Amygdala (tissue), 56 donors: ENCODE measurements around the gene TRAPPC6A.

Experiments
- DNase-seq, 56 donors: peaks; one replicate each; lab custom pipeline; 2025; lab: John Stamatoyannopoulos, UW

The TRAPPC6A gene

DNA sequence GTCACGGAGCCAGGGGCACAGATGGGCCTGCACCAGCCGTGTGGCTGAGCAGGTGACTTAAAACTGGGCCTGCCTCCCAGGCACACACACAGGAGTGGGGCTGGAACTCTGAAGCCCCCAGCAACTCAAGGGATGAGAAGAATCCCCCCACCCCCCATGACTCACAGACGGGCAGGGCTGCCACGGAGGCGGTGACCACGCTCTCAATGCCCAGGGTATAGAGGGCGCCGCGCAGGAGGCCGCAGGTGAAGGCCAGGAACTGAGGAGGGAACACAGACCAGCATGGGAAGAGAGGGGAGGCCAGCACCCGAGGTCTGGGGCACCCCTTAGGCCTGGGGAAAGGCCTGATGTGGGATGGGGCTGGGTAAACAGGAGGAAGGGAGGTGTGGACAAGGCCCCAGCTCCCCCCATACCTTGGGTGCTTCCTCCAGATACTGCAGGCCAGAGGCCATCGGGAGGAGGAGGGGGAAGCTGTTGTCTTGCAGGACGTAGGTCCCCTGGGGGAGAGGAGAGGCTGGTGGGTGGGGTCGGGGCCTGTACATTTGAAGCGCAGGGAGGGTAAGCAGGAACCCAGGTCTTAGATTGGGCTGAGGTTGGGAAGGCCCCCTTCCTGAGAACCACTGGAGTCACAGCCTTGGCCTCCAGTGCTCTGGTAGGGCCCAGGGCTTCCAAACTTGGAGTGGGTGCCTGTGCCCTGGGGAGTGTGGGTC, 14.1 kb downstream of the TRAPPC6A start:
- DNase-seq, result no peak

DNA sequence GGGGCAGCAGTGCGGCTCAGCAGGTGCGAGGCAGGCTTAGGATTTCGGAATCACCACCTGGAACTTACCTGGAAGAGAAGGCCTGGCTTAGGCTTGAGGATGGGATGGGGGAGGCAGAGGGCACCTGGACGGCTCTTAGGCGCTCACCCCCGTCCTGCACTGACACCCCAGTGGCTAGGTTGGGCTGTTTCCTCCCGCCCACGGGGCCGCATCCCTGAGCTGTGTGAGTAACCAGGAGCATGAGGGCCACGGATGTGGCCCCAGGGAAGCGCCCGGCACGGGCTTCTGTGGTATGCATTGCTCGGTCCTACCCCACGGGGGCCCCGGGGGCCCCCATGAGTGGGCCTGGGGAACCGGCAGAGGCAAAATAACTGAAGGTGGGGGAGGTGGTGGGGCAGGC, 14.9 kb downstream of the TRAPPC6A start:
- DNase-seq, result no peak

DNA sequence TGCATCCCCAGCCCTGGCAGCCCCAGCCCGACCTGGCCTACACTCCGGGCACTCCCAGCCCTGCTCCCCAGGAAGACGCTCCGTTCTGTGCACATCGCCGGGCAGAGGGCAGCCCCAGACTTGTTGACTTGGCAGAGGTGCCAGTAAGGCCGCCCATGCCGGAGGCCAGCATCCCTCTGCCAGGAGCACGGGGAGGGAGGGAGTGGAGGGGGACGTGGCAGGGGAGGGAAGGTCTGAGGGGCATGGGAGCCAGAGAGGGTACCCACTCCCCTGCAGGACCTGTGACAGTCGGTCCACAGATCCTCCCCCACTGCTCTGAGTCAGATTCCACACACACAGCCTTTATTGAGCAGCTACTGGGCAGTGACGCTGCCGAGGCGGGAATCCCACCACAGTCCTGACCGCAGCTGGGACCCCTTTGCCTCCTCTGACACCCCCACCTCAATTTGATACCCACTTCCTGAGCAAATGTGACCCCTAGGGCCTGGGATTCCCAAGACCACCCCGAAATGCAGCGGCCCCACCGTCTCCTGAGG, 15.4 kb downstream of the TRAPPC6A start:
- no peak for DNase-seq

DNA sequence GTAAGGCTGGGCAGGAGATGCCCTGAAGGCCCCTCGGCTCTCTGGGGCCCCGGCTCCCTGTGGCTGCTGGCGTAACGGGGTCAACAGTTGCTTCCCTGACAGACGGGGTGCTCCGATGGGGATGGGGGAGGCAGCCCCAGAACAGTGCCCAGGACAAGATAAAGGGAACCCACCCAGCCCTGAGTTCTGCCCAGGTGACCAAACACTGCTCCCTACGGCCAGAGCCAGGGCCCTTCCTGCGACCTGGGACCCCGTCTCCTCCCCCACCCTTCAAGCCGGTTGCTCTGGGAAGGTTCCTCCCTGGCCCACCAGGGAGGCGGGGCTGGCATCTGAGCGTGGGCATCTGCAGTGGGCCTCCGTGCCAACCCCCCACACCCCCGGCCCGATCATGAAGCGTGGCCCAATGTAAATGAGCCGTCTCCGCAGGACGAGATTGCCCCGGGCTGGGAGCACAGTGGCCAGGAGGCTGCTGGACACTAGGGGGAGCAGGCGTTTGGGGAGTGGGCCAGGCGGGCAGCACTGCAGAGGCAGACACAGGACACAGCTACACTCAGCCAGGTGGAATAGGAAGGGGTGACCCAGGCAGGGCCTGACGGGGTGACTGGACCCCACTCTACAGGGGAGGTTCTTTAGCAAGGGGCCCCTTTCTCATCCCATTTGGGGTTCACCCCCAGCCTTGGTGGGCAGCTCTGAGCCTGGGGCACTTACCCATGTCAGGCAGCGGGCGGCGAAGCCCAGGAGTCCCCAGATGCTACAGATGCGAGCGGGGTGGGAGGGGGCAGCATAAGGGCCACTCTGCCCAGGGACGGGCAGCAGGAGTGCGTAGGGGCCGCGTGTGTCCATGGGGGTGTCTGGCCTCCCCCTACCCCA, 16.1 kb downstream of the TRAPPC6A start:
- DNase-seq, result peak in 5 of 56 donors; percentile 4 to 32 (median 15)

DNA sequence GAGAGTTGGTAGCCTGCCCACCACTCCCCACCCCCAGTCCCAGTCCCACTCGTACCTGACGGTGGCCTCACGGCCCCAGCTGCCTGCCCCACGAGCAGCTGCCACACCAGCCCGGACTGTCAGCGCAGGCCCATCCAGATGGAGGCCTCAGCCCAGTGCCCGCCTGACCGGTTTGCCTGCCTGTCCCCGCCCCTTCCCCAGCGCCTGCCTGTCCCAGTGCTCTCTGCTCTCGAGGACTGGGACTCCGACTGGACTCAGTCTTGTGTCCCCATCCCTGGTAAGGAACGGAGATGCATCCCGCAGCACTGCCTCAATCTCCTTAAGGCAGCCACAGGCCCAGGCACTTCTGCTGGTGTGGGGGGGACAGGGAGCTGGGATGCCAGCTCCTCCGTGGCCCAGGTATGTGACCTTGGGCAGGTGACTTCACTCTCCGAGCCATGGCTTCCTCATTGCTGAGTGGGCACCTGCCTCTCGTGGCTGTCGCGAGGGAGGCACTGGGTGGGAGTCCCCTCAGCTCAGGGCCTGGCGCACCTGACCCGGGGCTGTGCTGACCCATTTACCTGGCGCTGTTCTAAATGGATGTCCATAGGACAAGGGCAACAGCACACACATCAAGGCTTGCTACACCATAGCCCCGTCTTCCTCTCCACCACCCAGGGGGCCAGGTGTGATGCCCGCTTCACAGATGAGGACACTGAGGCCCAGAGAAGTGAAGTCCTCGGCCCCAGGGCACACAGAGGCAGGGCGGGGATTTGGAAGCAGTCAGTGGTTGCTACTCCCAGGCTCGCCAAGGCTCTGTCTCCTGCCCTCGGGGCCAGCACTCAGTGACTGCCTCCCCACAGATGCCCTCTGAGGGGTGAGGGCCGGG, 16.9 kb downstream of the TRAPPC6A start, which contains the start of gene NKPD1:
TSS of gene NKPD1 (minus strand) at position 113 of the 868 bp plus-strand sequence. CDS start 832 bp downstream, outside the sequence.
- DNase-seq, result no peak

DNA sequence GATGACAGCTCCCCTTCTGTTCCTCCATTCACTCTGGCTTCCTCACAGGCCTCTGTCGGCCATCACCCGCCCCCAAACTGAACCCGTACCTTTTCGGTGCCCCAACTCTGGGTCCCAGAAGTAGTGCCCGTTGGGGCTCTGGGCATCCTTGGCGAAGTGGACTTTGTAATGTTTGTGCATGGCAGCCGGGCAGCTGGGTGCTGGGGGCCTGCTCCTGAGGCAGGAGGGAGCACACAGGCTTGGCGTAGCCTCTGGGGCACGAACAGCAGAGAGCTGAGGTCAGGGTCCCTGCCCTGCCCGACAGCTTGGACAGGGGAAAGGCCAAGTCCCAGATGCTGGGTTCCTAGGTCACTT, 18.1 kb downstream of the TRAPPC6A start:
- DNase-seq, result no peak

DNA sequence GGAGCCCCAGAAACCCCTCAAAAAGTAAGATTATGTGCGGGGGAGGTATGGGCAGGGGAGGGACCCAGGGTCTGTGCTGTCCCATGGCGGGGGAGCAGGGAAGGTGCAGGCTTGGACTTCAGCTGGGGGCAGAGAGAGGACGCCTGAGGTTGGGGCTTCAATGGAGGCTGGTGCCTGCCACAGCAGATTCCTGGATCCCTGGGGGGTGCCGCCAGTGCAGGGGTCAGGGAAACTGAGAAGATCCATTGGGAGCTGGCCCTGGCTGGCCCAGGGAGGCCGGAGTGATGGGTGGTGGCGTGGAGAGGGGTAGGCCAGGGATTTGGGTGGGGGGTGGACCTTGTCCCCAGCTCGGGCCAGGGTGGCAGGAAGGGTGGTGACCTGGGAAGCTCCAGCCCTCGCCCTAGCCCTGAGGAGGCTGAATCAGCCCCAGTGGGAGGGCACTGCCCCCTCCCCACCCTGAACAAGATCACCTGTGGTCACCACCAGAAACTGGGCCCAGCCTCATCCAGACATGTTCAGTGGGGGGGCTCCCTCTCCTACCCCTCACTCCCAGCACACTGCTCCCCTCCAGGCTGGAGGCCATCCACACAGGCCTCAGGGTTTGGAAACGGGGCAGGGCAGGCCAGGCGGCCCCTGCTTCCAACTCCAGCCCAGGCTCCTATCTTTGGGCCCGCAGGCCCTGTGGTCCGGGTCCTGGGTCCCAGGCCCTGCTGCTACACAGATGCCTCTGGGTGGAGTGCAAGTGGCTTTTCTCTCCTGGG, 18.6 kb downstream of the TRAPPC6A start:
- no peak for DNase-seq

DNA sequence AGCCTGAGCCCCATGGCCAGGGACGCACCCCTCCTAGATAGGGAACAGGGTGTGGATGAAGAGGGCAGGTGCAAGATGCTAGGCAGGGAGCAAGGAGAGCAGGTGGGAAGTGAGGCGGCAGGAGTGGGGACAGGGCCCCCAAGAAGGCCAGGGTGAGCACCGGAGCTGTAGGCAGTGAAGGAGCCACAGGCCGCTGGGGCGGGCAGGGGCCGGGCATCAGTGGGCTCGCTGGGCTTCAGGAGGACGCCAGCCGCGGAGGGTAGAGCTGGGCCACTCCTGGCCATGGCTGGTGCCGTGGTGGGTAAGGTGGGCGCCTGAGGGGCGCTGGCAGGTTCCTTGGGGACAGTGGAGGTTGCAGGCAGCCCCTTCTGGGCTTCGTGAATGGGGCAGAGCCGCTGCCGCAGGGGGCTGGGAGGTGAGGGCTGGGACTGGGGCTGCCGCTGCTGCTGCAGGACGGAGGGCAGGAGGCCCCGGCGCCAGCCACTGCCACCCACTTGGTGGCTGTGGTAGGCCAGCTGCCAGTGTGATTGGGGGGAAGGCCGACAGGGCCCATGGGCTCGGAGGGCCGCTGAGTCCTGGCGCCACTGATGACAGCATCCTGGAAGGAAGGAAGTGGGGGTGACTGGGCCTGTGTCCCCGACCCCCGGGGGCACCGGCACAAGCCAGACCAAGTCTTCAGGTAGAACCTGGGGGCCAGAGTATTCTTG, 19.4 kb downstream of the TRAPPC6A start:
- DNase-seq, result no peak

DNA sequence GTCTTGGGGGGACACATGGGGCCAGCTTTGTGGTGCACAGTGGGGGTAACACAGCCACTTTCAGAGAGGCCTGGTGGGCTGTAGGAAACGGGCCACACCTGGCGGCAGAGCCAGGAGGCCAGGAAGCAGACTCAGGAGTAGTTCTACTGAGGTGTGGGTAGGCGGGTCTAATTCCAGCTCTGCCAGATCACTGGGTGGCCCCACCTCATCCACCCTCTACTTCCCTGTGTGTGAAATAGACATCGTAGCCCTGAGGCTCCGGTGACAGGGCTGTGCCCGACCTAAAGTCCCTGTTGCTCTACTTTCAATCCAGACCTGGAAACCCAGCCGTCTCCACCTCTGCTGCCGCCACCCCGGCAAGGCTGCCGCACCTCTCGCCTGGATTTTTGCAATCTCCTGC, 21.3 kb downstream of the TRAPPC6A start:
- DNase-seq, result no peak

DNA sequence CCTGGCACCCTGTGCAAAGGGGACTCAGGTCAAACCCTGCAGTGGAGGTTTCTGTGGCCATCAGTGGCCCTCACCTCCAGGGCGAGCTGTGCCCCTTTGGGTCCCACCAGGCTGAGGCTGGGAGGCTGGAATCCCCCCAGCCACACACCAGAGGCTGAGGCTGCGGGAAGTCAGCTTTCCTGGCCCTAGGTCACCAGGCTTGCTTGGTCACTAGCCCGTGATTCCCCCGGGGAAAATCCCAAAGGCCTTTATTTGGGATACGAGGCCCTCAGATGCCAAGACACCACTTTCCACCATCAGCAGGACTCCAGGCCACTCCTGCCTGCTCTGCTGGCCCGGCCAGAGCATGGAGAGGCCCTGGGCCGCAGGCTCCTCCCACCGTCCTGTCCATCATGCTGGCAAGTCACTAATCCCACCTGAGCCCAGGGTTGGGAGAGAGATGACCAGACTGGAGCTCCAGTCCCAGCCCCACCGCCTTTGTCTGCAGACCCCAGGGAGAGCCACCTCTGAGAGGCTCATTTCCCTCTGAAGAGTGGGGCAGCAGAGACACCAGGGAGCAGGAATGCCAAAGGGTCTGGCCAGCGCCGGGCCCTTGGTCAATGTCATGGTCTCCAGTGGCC, 21.9 kb downstream of the TRAPPC6A start:
- DNase-seq, result no peak

DNA sequence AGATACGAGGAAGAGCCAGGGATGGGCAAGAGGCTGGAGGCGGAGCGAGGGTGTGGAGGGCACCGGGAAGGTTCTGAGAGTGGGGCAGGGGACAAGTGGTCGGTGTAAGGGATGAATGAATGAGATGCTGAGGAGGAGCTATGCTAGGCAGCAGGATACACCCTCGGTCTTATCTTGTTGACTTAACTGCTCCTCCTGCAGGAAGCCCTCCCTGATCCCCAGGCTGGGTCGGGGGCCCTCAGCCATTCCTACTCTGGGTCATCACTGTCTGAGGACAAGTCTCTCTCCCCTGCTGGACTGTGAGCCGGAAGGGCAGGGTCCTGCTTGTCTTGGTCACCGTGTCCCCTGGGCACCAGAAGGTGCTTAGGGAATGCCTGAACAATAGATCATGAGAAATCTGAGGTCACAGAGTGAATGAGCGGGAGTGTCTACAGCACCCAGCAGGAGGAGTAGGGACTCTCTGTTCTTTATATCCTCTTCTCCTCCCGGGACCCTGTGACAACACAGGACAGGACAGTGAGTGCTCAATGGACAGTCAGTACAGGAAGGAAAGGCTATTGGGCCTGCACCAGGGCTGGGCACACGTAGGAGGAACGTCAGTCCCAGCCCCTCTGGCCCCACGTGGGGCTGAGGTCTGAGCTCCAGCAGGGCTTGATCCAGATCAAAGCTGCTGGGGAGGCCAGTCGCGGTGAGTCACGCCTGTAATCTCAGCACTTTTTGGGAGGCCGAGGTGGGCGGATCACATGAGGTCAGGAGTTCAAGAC, 23.8 kb downstream of the TRAPPC6A start:
- DNase-seq, result no peak

DNA sequence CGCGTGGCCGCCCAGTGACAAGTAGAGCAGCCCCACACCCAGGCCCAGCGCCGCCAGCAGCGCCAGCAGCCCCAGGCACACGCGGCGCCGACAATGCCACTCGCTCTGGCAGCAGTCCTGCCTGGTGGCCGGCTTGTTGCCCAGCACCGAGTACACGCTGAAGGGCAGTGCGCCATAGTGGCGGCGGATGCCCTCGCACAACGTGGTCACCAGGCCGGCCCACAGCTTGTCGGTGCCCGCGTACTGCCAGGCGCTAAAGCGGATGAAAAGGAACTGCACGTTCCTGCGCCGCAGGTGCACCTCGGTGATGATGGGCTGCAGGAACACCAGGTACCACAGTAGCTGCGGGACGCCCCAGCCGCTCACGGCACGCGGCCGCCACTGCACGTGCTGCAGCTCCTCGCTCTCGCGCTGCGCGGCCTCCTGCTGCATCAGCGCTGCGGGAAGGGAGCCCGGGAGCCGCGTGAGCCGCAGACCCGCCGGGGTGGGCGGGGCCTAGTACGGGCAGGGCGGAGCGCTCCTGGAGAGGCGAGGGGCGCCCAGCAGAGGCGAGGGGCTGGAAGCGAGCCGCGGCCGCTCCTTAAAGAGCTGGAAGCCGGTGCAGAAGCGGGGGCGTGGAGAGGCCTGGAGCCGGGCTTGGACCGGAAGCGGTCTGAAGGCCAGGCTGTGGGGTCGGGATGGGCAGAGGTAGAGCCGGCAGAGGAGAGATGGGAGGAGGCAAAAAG, 24.5 kb downstream of the TRAPPC6A start:
- peak in 37 of 56 donors; percentile 5 to 78 (median 48) for DNase-seq

DNA sequence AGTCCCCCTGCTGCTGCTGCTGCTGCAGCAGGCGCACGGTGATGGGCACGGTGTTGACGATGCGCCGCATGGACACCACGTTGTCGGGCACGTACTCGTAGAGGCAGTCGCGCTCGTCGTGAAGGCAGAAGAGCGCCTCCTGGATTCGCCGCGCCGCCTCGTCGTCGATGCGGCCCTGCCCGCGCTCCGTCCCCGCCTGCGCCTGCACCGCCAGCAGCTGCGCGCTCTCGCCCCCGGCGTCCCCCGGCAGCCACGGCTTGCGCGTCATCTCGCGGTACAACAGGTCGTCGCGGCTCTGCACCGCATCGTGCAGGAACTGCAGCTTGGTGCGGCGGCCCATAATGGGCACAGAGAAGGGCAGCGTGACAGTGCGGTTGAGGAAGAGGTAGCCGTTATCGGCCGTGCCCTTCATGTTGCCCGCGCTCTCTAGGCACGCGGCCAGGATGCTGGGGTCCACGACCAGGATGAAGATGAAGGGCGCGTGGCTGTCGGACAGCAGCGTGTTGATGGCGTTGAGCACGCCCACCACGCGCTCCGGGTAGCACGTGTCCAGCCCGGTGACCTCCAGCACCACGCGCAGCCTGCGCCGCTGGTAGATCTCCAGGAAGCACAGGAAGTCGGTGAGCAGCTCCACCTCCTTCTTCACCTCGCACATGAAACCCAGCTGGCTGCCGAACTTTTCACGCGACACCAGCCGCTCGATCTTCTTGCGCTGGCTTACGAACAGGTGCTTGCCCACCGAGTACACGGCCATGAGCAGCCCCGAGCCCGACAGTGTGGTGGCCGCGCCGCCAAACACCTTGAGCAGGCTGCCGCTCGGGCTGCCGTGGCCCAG, 25.3 kb downstream of the TRAPPC6A start:
- DNase-seq, result peak in 18 of 56 donors; percentile 11 to 56 (median 34)

DNA sequence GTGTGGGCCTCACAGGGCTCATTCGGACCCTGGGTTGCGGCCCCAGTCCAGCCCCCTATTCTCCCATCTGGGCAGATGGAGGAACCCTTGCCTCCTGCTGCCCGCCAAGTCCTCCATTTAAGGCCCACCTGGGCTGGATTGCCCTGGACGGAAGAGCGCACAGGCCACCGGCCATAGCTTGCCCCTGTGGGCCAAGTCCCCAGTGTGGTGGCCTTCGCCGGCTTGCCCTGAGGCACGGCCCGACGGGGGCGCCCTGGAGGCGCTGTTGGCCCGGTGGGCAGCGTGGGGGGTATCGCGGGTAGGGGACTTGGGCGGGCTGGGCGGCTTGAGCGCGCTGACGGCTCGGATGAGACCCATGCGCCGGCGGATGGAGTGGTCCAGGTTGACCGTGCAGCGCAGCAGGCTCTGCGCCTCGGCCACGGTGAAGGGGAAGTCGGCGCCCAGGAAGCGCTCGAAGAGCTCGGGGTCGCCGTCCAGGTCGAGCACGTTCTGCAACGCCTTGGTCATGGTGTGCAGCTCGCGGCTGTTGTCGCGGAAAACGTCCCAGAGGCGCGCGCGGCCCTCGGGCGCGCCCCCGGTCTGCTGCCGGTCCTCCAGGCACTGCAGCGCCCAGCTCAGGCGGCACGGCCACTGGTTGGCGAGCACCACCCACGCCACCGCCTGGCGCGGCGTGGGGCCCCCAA, 26.1 kb downstream of the TRAPPC6A start:
- no peak for DNase-seq

DNA sequence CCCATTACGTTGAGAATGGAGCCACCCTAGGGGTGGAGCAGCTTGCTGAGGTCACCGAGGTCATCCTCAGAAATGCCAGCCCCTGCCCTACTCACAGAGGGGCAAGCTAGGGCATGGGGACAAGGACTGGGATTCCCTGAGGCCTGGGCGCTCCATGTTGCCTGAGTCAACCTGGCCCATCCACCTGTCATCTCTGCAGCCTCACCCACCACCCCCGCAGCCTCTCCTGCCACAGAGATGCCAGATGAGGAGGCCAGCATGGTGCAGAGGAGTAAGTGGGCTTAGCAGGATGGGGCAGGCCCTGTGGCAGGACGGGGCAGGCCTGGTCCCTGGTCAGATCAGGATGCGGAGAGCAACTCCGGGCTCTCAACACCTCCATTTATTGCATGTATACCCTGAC, 26.7 kb downstream of the TRAPPC6A start:
- no peak for DNase-seq
